Vagina (tissue), 2 donors: Measurements from ENCODE around the gene RAD23A. TPM values are rescaled to one million over a fixed set of nuclear protein-coding genes. Genes with fewer than 3 reads are reported as not detected.

Experiments
- DNase-seq, 2 donors: peaks; one replicate each; pipeline ENCODE4 v3.0.0-alpha.2; 2017; ENCODE audit errors: extremely low spot score in 2 of 2
- H3K27ac ChIP-seq: fragments of 200-600 bp; sonication (generic); one replicate; pipeline ENCODE4 v1.5.1; 2019
- H3K27me3 ChIP-seq: fragments of 200-600 bp; sonication (generic); one replicate; pipeline ENCODE4 v1.5.1; 2019
- H3K36me3 ChIP-seq, 2 donors: fragments of 200-600 bp; sonication (generic); one replicate each; pipeline ENCODE4 v1.5.1; 2017 to 2019
- H3K4me1 ChIP-seq: fragments of 200-600 bp; sonication (generic); one replicate; pipeline ENCODE4 v1.5.1; 2019
- H3K4me3 ChIP-seq, 2 donors: fragments of 200-600 bp; sonication (generic); 1 replicate in 1 of 2; 2 replicates in 1 of 2; pipeline ENCODE4 v1.5.1; 2016 to 2019
- H3K9me3 ChIP-seq: fragments of 200-600 bp; sonication (generic); one replicate; pipeline ENCODE4 v1.5.1; 2019
- CTCF ChIP-seq, 3 experiments: fragments of 450-650 bp in 2 of 3; fragments of 200-600 bp in 1 of 3; sonication (generic) in 1 of 3; IDR thresholded peaks; one replicate each; pipeline ENCODE4 v1.5.1; 2017 to 2019; ENCODE audit warnings: antibody characterized with exemption in 3 of 3, mild to moderate bottlenecking in 2 of 3, moderate library complexity in 2 of 3
- POLR2A ChIP-seq, 2 donors: fragments of 450-650 bp; IDR thresholded peaks; one replicate each; pipeline ENCODE4 v1.6.1; 2017; ENCODE audit warnings: antibody characterized with exemption in 2 of 2, mild to moderate bottlenecking in 2 of 2, moderate library complexity in 2 of 2
- POLR2AphosphoS5 ChIP-seq, 2 donors: sonication (generic); formaldehyde crosslinking; IDR thresholded peaks; one replicate each; pipeline ENCODE4 v1.9.0; 2017; ENCODE audit warnings: antibody characterized with exemption in 2 of 2, mild to moderate bottlenecking in 2 of 2, low read depth in 1 of 2; ENCODE audit not compliant: insufficient read depth in 1 of 2
- intact Hi-C: fragments of 100-400 bp; cut with DNase I; formaldehyde crosslinking; loops from one replicate; pipeline ENCODE4 v1.15.1; 2023
- total RNA-seq: library from RNA; depleted of rRNA; stranded (reverse); fragments of >200 nt; gene quantifications from one replicate; pipeline ENCODE4 v1.2.3, GENCODE V29; 2016

RAD23A gene
- total RNA-seq, 1 donor from 2014 or later = 85.9 TPM

GRCh38 chr19:12986726-12987125, 41.1 kb downstream of the RAD23A start:
- TF ChIP-seq POLR2A (IDR thresholded peaks at IDR 0.05) = no peak
- no peak for TF ChIP-seq POLR2AphosphoS5 (IDR thresholded peaks at IDR 0.05; ENCODE audit: insufficient read depth in 1 of 2, low read depth in 1 of 2)
- no peak for TF ChIP-seq CTCF (IDR thresholded peaks at IDR 0.05)
- DNase-seq = no peak
- Histone ChIP-seq H3K9me3 (no peaks in the 10 kb centered on the region), H3K27ac (no peak overlapping the region), H3K36me3 (no peaks in the 10 kb centered on the region), H3K27me3 (no peaks in the 10 kb centered on the region), H3K4me1 (peaks cover 21% of the 10 kb centered on the region), H3K4me3 (no peak overlapping the region)
- intact Hi-C loops = no loop called here

GRCh38 chr19:12987190-12987589, 41.5 kb downstream of the RAD23A start:
- Histone ChIP-seq H3K4me1 (peaks cover 21% of the 10 kb centered on the region), H3K27ac (no peak overlapping the region), H3K27me3 (no peaks in the 10 kb centered on the region), H3K9me3 (no peaks in the 10 kb centered on the region), H3K4me3 (no peak overlapping the region), H3K36me3 (no peaks in the 10 kb centered on the region)
- DNase-seq = no peak
- intact Hi-C loops = no loop called here
- TF ChIP-seq CTCF (IDR thresholded peaks at IDR 0.05) (no peak), POLR2A (IDR thresholded peaks at IDR 0.05) (no peak), POLR2AphosphoS5 (IDR thresholded peaks at IDR 0.05; ENCODE audit: insufficient read depth in 1 of 2, low read depth in 1 of 2) (no peak)

- peaks cover 21% of the 10 kb centered on the region for H3K4me1 ChIP-seq
- TF ChIP-seq CTCF (IDR thresholded peaks at IDR 0.05) = no peak
- TF ChIP-seq POLR2AphosphoS5 (IDR thresholded peaks at IDR 0.05; ENCODE audit: insufficient read depth in 1 of 2, low read depth in 1 of 2) = no peak
- H3K27me3 ChIP-seq = no peaks in the 10 kb centered on the region
- H3K36me3 ChIP-seq = no peaks in the 10 kb centered on the region
- intact Hi-C loops = no loop called here
- no peak overlapping the region for H3K27ac ChIP-seq
- DNase-seq = no peak
- no peaks in the 10 kb centered on the region for H3K9me3 ChIP-seq
- no peak overlapping the region for H3K4me3 ChIP-seq
These were observed 42.1 kb downstream of the RAD23A start for GRCh38 chr19:12987781-12988180.

GRCh38 chr19:12990431-12990830, 44.8 kb downstream of the RAD23A start:
- intact Hi-C loops = no loop called here
- H3K27ac ChIP-seq = no peak overlapping the region
- no peaks in the 10 kb centered on the region for H3K9me3 ChIP-seq
- H3K4me1 ChIP-seq = no peaks in the 10 kb centered on the region
- H3K4me3 ChIP-seq = no peak overlapping the region
- H3K36me3 ChIP-seq = no peaks in the 10 kb centered on the region
- TF ChIP-seq CTCF (IDR thresholded peaks at IDR 0.05) = no peak
- TF ChIP-seq POLR2AphosphoS5 (IDR thresholded peaks at IDR 0.05; ENCODE audit: insufficient read depth in 1 of 2, low read depth in 1 of 2) = no peak
- no peak for TF ChIP-seq POLR2A (IDR thresholded peaks at IDR 0.05)
- DNase-seq = no peak
- no peaks in the 10 kb centered on the region for H3K27me3 ChIP-seq

- no peaks in the 10 kb centered on the region for H3K9me3 ChIP-seq
- DNase-seq = no peak
- H3K36me3 ChIP-seq = no peaks in the 10 kb centered on the region
- H3K27me3 ChIP-seq = no peaks in the 10 kb centered on the region
- H3K4me3 ChIP-seq = no peak overlapping the region
- no peaks in the 10 kb centered on the region for H3K4me1 ChIP-seq
- TF ChIP-seq POLR2AphosphoS5 (IDR thresholded peaks at IDR 0.05; ENCODE audit: insufficient read depth in 1 of 2, low read depth in 1 of 2) (no peak), CTCF (IDR thresholded peaks at IDR 0.05) (no peak), POLR2A (IDR thresholded peaks at IDR 0.05) (no peak)
- intact Hi-C loops = no loop called here
- no peak overlapping the region for H3K27ac ChIP-seq
These were observed 45.2 kb downstream of the RAD23A start for GRCh38 chr19:12990853-12991252.
